Measurements from ENCODE around the gene FANCF. TPM values are rescaled to one million over a fixed set of nuclear protein-coding genes. Genes with fewer than 3 reads are reported as not detected.

Gene FANCF
- total RNA-seq, 1 donor from 2014 or later = 17.4 TPM

DNA sequence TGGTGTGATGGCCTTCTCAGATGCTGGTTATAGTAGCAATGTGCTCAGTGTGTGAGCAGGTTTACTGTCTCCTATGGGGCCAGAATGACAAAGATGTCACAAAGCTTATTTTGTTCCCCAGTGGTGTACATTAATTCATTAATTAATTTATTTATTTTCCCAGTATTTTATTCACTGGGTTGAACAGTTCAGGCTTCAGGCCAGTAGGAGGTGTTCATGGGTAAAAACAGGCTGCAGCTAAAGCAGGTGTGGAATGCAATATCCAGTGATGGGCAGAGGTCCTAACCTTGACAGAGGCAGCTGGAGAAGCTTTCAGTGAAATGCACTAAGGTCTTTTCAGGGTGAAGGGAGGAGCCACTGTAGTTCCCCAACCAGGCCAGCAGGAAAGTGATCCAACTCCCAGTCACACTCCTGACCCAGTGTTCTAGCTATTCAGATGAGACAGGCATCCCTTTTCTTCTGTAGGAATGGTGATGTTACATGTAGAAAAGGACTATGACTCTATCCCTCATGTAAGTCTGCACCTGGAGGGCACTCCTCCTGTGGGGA, 7.8 kb upstream of the FANCF start:
- Mint-ChIP-seq H3K36me3 (no peaks in the 10 kb centered on the region), H3K27me3 (ENCODE audit: low read depth) (no peaks in the 10 kb centered on the region), H3K4me3 (no peak overlapping the region), H3K27ac (no peak overlapping the region), H3K4me1 (peaks cover 5% of the 10 kb centered on the region), H3K9me3 (peaks cover 10% of the 10 kb centered on the region)
- TF ChIP-seq, protein P1, sequence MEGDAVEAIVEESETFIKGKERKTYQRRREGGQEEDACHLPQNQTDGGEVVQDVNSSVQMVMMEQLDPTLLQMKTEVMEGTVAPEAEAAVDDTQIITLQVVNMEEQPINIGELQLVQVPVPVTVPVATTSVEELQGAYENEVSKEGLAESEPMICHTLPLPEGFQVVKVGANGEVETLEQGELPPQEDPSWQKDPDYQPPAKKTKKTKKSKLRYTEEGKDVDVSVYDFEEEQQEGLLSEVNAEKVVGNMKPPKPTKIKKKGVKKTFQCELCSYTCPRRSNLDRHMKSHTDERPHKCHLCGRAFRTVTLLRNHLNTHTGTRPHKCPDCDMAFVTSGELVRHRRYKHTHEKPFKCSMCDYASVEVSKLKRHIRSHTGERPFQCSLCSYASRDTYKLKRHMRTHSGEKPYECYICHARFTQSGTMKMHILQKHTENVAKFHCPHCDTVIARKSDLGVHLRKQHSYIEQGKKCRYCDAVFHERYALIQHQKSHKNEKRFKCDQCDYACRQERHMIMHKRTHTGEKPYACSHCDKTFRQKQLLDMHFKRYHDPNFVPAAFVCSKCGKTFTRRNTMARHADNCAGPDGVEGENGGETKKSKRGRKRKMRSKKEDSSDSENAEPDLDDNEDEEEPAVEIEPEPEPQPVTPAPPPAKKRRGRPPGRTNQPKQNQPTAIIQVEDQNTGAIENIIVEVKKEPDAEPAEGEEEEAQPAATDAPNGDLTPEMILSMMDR (IDR thresholded peaks at IDR 0.05; ENCODE audit: unreplicated experiment) = no peak
- no peak for DNase-seq (ENCODE audit: low spot score in 2 of 2, unreplicated experiment in 2 of 2)

DNA sequence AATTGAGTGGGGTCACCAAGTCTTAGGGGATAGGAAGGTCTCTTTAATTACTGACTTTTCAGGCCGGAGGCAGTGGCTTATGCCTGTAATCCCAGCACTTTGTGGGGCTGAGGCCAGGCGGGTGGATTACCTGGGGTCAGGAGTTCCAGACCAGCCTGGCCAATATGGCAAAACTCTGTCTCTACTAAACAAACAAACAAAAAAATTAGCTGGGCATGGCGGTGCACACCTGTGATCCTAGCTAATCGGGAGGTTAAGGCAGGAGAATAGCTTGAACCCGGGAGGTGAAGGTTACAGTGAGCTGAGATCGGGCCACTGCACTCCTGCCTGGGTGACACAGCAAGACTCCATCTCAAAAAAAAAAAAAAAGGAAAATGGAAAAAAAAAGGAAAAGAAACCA, 1.8 kb upstream of the FANCF start:
- Mint-ChIP-seq H3K27ac (no peak overlapping the region), H3K27me3 (ENCODE audit: low read depth) (no peaks in the 10 kb centered on the region), H3K36me3 (peaks cover 2% of the 10 kb centered on the region), H3K9me3 (peaks cover 10% of the 10 kb centered on the region), H3K4me1 (peaks cover 25% of the 10 kb centered on the region), H3K4me3 (no peak overlapping the region)
- no peak for DNase-seq (ENCODE audit: low spot score in 2 of 2, unreplicated experiment in 2 of 2)
- TF ChIP-seq, protein P1 (IDR thresholded peaks at IDR 0.05; ENCODE audit: unreplicated experiment) = no peak

DNA sequence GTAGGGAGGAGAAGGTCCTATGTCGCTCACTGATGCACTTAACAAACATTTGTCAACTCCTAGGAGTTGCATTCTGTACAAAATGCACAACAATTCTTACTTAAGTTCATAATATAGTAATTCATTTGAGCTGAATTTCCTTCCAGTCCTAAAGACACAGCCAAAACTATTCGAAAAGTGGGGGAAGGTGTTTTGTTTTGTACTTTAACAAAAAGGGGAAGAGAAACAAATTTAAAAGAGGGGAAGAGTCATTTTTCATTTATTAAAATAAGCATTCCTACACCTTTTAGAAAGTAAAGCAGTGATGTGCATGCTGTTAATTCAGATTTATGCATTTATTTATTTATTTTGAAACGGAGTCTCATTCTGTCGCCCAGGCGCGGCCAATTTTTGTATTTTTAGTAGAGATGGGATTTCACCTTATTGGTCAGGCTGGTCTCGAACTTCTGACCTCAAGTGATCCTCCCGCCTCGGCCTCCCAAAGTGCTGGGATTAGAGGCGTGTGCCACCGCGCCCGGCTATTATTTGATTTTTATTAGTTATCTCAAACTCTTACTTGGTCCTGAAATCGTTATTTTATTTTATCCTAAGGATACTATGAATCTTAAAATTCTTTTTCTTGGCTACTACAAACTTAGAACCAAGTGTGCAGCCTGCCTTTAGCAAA, 1.1 kb upstream of the FANCF start:
- no peak for DNase-seq (ENCODE audit: low spot score in 2 of 2, unreplicated experiment in 2 of 2)
- H3K4me3 Mint-ChIP-seq = peak overlapping the region; percentile 99
- no peaks in the 10 kb centered on the region for H3K27me3 Mint-ChIP-seq (ENCODE audit: low read depth)
- H3K36me3 Mint-ChIP-seq = peaks cover 2% of the 10 kb centered on the region
- peaks cover 10% of the 10 kb centered on the region for H3K9me3 Mint-ChIP-seq
- peak overlapping the region; percentile 100 for H3K27ac Mint-ChIP-seq
- TF ChIP-seq, protein P1 (IDR thresholded peaks at IDR 0.05; ENCODE audit: unreplicated experiment) = no peak
- H3K4me1 Mint-ChIP-seq = peaks cover 29% of the 10 kb centered on the region

DNA sequence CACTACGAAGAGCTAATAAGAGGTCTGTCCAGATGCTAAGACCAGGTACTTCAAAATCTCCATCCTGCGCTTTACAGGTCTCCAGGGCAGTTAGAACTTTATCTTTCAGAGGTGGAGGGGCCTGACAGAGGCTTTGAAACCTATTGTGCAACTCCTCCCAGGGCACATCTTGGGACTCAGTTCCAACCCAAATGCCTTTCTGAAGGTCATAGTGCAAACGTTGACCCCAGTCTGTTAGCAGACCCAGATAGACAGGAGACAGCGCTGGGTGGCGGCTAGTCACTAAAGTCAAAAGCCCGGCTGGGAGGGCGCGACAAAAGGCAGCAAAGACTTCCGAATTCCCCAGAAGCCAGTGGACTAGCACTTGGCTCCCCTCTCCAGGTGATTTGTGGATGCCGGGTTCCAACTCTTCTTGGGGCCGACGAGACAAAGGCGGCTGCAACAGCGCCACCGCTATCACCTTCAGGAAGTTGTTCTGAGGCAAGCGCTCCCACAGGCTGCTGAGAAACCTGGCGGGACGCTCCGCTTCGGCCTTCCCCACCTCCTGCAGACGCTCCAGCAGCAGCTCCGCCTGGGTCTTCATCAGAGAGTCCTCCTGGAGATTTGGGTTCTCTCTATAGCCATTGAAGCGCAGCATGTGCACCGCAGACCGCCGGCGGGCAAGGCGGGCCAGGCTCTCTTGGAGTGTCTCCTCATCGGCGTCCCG, 728 bp downstream of the FANCF start:
- H3K27me3 Mint-ChIP-seq (ENCODE audit: low read depth) = no peaks in the 10 kb centered on the region
- peak overlapping the region; percentile 100 for H3K27ac Mint-ChIP-seq
- H3K4me3 Mint-ChIP-seq = peak overlapping the region; percentile 99
- H3K36me3 Mint-ChIP-seq = peaks cover 10% of the 10 kb centered on the region
- H3K9me3 Mint-ChIP-seq = peaks cover 10% of the 10 kb centered on the region
- peak in 1 of 2 experiments; percentile 39 for DNase-seq (ENCODE audit: low spot score in 2 of 2, unreplicated experiment in 2 of 2)
- TF ChIP-seq, protein P1 (IDR thresholded peaks at IDR 0.05; ENCODE audit: unreplicated experiment) = no peak
- H3K4me1 Mint-ChIP-seq = peaks cover 34% of the 10 kb centered on the region

DNA sequence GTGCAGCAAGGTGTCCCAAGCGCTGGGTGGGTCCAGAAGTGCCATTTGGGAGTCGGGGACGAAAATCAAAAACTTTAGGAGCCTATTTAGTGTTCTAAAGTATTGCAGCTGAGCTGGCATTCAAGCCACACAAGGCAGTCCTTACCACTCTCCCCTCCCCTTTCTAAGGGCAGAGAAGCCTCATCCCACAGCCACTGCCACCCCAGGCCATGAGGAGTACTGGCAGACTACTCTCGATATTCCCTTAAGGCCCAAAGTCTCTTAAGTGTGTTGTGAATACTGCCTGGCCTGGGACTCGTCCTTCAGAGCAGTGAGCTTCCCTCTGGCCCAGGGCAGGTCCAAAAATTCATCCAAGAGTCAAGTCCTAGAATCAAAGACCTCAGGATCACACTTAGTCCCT, 7.8 kb downstream of the FANCF start:
- no peak for DNase-seq (ENCODE audit: low spot score in 2 of 2, unreplicated experiment in 2 of 2)
- no peak overlapping the region for H3K27ac Mint-ChIP-seq
- TF ChIP-seq, protein P1 (IDR thresholded peaks at IDR 0.05; ENCODE audit: unreplicated experiment) = no peak
- no peaks in the 10 kb centered on the region for H3K27me3 Mint-ChIP-seq (ENCODE audit: low read depth)
- H3K4me3 Mint-ChIP-seq = no peak overlapping the region
- H3K36me3 Mint-ChIP-seq = peaks cover 13% of the 10 kb centered on the region
- peaks cover 21% of the 10 kb centered on the region for H3K9me3 Mint-ChIP-seq
- H3K4me1 Mint-ChIP-seq = peaks cover 12% of the 10 kb centered on the region
